Heart left ventricle (tissue), 16 donors: ENCODE results near the gene DRAM2. TPM values are rescaled to one million over a fixed set of nuclear protein-coding genes. Genes with fewer than 3 reads are reported as not detected.

Experiments used
- ATAC-seq, 4 donors: fragments of 200-7000 bp; cut with Tn5 transposase; one replicate each; pipeline ENCODE4 v1.9.1; 2020 to 2022; ENCODE audit warnings: moderate library complexity in 4 of 4, mild to moderate bottlenecking in 3 of 4, moderate number of reproducible peaks in 1 of 4
- DNase-seq, 5 donors: peaks; one replicate each; pipeline ENCODE4 v3.0.0-alpha.2; 2020
- H3K27ac ChIP-seq, 12 donors: fragments of 200-600 bp; sonication (generic) in 4 of 12; one replicate each; pipeline versions ENCODE4 v1.5.0 to v1.8.0; 2016 to 2022; ENCODE audit warnings: mild to moderate bottlenecking in 2 of 12
- H3K27me3 ChIP-seq, 9 donors: fragments of 200-600 bp; sonication (generic) in 2 of 9; one replicate each; pipeline versions ENCODE4 v1.5.1 to v1.8.0; 2016 to 2022; ENCODE audit warnings: mild to moderate bottlenecking in 3 of 9
- H3K36me3 ChIP-seq, 9 donors: fragments of 200-600 bp; sonication (generic) in 2 of 9; one replicate each; pipeline versions ENCODE4 v1.5.0 to v1.8.0; 2018 to 2022; ENCODE audit warnings: mild to moderate bottlenecking in 2 of 9
- H3K4me1 ChIP-seq, 12 donors: fragments of 200-600 bp; sonication (generic) in 4 of 12; one replicate each; pipeline versions ENCODE4 v1.5.0 to v1.8.0; 2016 to 2022; ENCODE audit warnings: mild to moderate bottlenecking in 3 of 12
- H3K4me3 ChIP-seq, 12 donors: fragments of 200-600 bp; sonication (generic) in 4 of 12; one replicate each; pipeline versions ENCODE4 v1.5.0 to v1.8.0; 2017 to 2022; ENCODE audit warnings: mild to moderate bottlenecking in 9 of 12, moderate library complexity in 4 of 12
- H3K9me3 ChIP-seq, 12 donors: fragments of 200-600 bp; sonication (generic) in 4 of 12; one replicate each; pipeline versions ENCODE4 v1.5.0 to v1.8.0; 2016 to 2022; ENCODE audit warnings: mild to moderate bottlenecking in 1 of 12
- CTCF ChIP-seq, 12 donors: fragments of 200-600 bp; sonication (generic) in 4 of 12; IDR thresholded peaks; one replicate each; pipeline versions ENCODE4 v1.5.0 to v1.8.0; 2018 to 2022; ENCODE audit warnings: antibody characterized with exemption in 12 of 12, mild to moderate bottlenecking in 5 of 12
- POLR2A ChIP-seq, 2 donors: fragments of 450-650 bp; IDR thresholded peaks; one replicate each; pipeline ENCODE4 v1.6.1; 2017; ENCODE audit warnings: antibody characterized with exemption in 2 of 2, mild to moderate bottlenecking in 2 of 2, moderate library complexity in 2 of 2
- WGBS, 4 donors: extraction: QIAGEN DNeasy Blood & Tissue Kit in 2 of 4; methylation state at CpG; one replicate each; pipeline versions ENCODE4 v1.1.5 to v1.1.7; 2013 to 2018; 5-methylcytosine and 5-hydroxymethylcytosine counted together
- intact Hi-C, 10 donors: fragments of 100-400 bp; cut with DNase I; formaldehyde crosslinking; loops; one replicate each; pipeline versions ENCODE4 v1.11.1 to v1.14.2; 2022
- polyA plus RNA-seq, 2 donors: library from polyadenylated mRNA; stranded (reverse); fragments of 200-250 nt; gene quantifications; one replicate each; pipeline ENCODE4 v1.2.3, GENCODE V29; 2013
- total RNA-seq, 9 donors: library from RNA; depleted of rRNA in 2 of 9; stranded (reverse); fragments of >200 nt in 2 of 9; fragmentation: NEBNext Ultra II Directional in 3 of 9; extraction: Animal tissue kit (Norgen Biotek cat#: 25700) in 3 of 9; gene quantifications; one replicate each; pipeline versions ENCODE4 v1.1.0 to v1.2.4, GENCODE V29; 2016 to 2023
- donor health status: ischemic (EF 13 %, LVEDD 7.1; RV severe dilation, severe dysfunction).
- donor health status: healthy with polysubstance abuse.
- donor health status: DM: no; HTN: yes; CAD: no.
- donor health status: DM: no; HTN: no; CAD: no.
- donor health status: ischemic (EF 25% LVEDD 6.9; RV normal size, moderate dysfunction).
- donor health status: ischemic (EF 25% LVEDD 5.7; RV mildly dilated, moderate dysfunction).
- donor health status: healthy.
- donor health status: DM: yes; HTN: yes; CAD: no.
- donor health status: ischemic (EF 35%, LVEDD 5.7; RV mildly dilated, moderate dysfunction).
- donor health status: nonischemic (EF 11% LVEDD 7.7; RV severe dilation, severe dysfunction).
- donor health status: DM: yes; HTN: yes; CAD: no.
- donor health status: PGD.
- donor health status: ischemic (EF 29% LVEDD 5.4; RV normal size, mild dysfunction).
- donor health status: nonischemic (EF 23%, LVEDD 6.1; RV moderate dilation, normal function).

Gene DRAM2
- total and polyA plus RNA-seq, 11 donors: 27.1 to 49.8 (median 36.6) TPM

GRCh38 chr1:111127923-111128643 is 11.8 kb downstream of the DRAM2 start:
- 83 to 91% (median 89%) methylated on average over 3 of the region's 3 CpGs for WGBS, 4 donors
- DNase-seq: no peak
- peak in 3 of 4 donors; percentile 38 to 53 (median 46) for ATAC-seq
- peak overlapping the region in 1 of 12 donors; percentile 78 for H3K27ac ChIP-seq
- H3K36me3 ChIP-seq: peaks cover 0 to 86% (median 62%) of the 10 kb centered on the region in 9 donors
- no peak overlapping the region for H3K4me3 ChIP-seq
- intact Hi-C loops: no loop called here
- H3K9me3 ChIP-seq: no peaks in the 10 kb centered on the region
- TF ChIP-seq CTCF (IDR thresholded peaks at IDR 0.05): no peak
- no peak for TF ChIP-seq POLR2A (IDR thresholded peaks at IDR 0.05)
- no peaks in the 10 kb centered on the region for H3K27me3 ChIP-seq
- peaks cover 0 to 54% (median 0%) of the 10 kb centered on the region in 12 donors for H3K4me1 ChIP-seq

- Histone ChIP-seq H3K9me3 (no peaks in the 10 kb centered on the region), H3K36me3 (peaks cover 0 to 97% (median 67%) of the 10 kb centered on the region in 9 donors), H3K27ac (peak overlapping the region in 1 of 12 donors; percentile 78), H3K4me3 (no peak overlapping the region), H3K4me1 (peaks cover 0 to 50% (median 0%) of the 10 kb centered on the region in 12 donors), H3K27me3 (no peaks in the 10 kb centered on the region)
- ATAC-seq: no peak
- whole genome bisulfite sequencing, 4 donors: 96 to 100% (median 97%) methylated on average over 1 of the region's 1 CpG
- intact Hi-C loops: no loop called here
- no peak for DNase-seq
- no peak for TF ChIP-seq POLR2A (IDR thresholded peaks at IDR 0.05)
- no peak for TF ChIP-seq CTCF (IDR thresholded peaks at IDR 0.05)
Measured at GRCh38 chr1:111126354-111126753, 13.5 kb downstream of the DRAM2 start.

- Histone ChIP-seq H3K4me3 (no peak overlapping the region), H3K36me3 (peaks cover 0 to 75% (median 55%) of the 10 kb centered on the region in 9 donors), H3K4me1 (no peaks in the 10 kb centered on the region), H3K27me3 (no peaks in the 10 kb centered on the region), H3K27ac (no peak overlapping the region), H3K9me3 (no peaks in the 10 kb centered on the region)
- no peak for TF ChIP-seq POLR2A (IDR thresholded peaks at IDR 0.05)
- no peak for TF ChIP-seq CTCF (IDR thresholded peaks at IDR 0.05)
- ATAC-seq: no peak
- no peak for DNase-seq
- WGBS, 4 donors: 96 to 100% (median 98%) methylated on average over 2 of the region's 2 CpGs
- intact Hi-C loops: no loop called here
Measured at GRCh38 chr1:111116496-111116895, 23.4 kb downstream of the DRAM2 start.

- TF ChIP-seq POLR2A (IDR thresholded peaks at IDR 0.05): no peak
- TF ChIP-seq CTCF (IDR thresholded peaks at IDR 0.05): no peak
- 82 to 96% (median 92%) methylated on average over 1 of the region's 1 CpG for WGBS, 4 donors
- Histone ChIP-seq H3K4me1 (no peaks in the 10 kb centered on the region), H3K27me3 (no peaks in the 10 kb centered on the region), H3K4me3 (no peak overlapping the region), H3K36me3 (peaks cover 0 to 20% (median 8%) of the 10 kb centered on the region in 9 donors), H3K9me3 (peaks cover 0 to 34% (median 1%) of the 10 kb centered on the region in 12 donors), H3K27ac (no peak overlapping the region)
- ATAC-seq (peak in 1 of 4 donors; percentile 29), DNase-seq (no peak)
- intact Hi-C loops: no loop called here
Measured at GRCh38 chr1:111110197-111110899, 29.5 kb downstream of the DRAM2 start.
